Trophoblast cell (in vitro differentiated cells and primary cell): ENCODE results near the gene NRCAM.
"Not testable (repeated sequence)": the region's sequence is repeated elsewhere in the genome, so short reads cannot be mapped to it uniquely, and the experiment has no call there.

Source experiments
- DNase-seq, 2 donors: peaks; one replicate each; pipeline ENCODE4 v3.0.0-alpha.2; 2016
- H2AFZ ChIP-seq: 2 replicates; pipeline ENCODE4 v1.6.1; 2013; ENCODE audit warnings: low read length, moderate library complexity, mild to moderate bottlenecking; ENCODE audit not compliant: insufficient read depth, poor library complexity
- H2AK5ac ChIP-seq: 2 replicates; pipeline ENCODE4 v1.6.1; 2013; ENCODE audit warnings: mild to moderate bottlenecking, low read length
- H2BK120ac ChIP-seq: 2 replicates; pipeline ENCODE4 v1.6.1; 2013; ENCODE audit warnings: low read length, mild to moderate bottlenecking, moderate library complexity; ENCODE audit not compliant: insufficient read depth, poor library complexity
- H2BK12ac ChIP-seq: 2 replicates; pipeline ENCODE4 v1.6.1; 2013; ENCODE audit warnings: mild to moderate bottlenecking, low read length, moderate library complexity
- H2BK5ac ChIP-seq: 2 replicates; pipeline ENCODE4 v1.6.1; 2013; ENCODE audit warnings: low read length, low read depth, moderate library complexity, mild to moderate bottlenecking; ENCODE audit not compliant: poor library complexity
- H3K14ac ChIP-seq: 2 replicates; pipeline ENCODE4 v1.6.1; 2013; ENCODE audit warnings: mild to moderate bottlenecking, low read length
- H3K18ac ChIP-seq: 2 replicates; pipeline ENCODE4 v1.6.1; 2013; ENCODE audit warnings: mild to moderate bottlenecking, low read length
- H3K23ac ChIP-seq: 2 replicates; pipeline ENCODE4 v1.6.1; 2013; ENCODE audit warnings: low read length
- H3K27ac ChIP-seq: 2 replicates; pipeline ENCODE4 v1.5.1; 2013; ENCODE audit warnings: low read depth, mild to moderate bottlenecking, inconsistent platforms, low read length, moderate library complexity
- H3K27me3 ChIP-seq: 2 replicates; pipeline ENCODE4 v1.6.1; 2013; ENCODE audit warnings: inconsistent platforms, mild to moderate bottlenecking, low read length, moderate library complexity; ENCODE audit not compliant: insufficient read depth
- H3K36me3 ChIP-seq, 2 experiments: 1 replicate in 1 of 2; 2 replicates in 1 of 2; pipeline ENCODE4 v1.6.1; 2013; ENCODE audit warnings: low read length in 2 of 2, mild to moderate bottlenecking in 2 of 2, moderate library complexity in 1 of 2; ENCODE audit not compliant: insufficient read depth in 2 of 2, control insufficient read depth in 1 of 2
- H3K4ac ChIP-seq: 2 replicates; pipeline ENCODE4 v1.6.1; 2013; ENCODE audit warnings: low read depth, mild to moderate bottlenecking, low read length, moderate library complexity
- H3K4me1 ChIP-seq, 2 experiments: 1 replicate in 1 of 2; 2 replicates in 1 of 2; pipeline ENCODE4 v1.6.1; 2013; ENCODE audit warnings: low read length in 2 of 2, mild to moderate bottlenecking in 2 of 2, moderate library complexity in 1 of 2; ENCODE audit not compliant: insufficient read depth in 2 of 2, control insufficient read depth in 1 of 2
- H3K4me2 ChIP-seq: 2 replicates; pipeline ENCODE4 v1.6.1; 2013; ENCODE audit warnings: inconsistent platforms, mild to moderate bottlenecking, low read length, moderate library complexity
- H3K4me3 ChIP-seq: 2 replicates; pipeline ENCODE4 v1.5.1; 2013; ENCODE audit warnings: mild to moderate bottlenecking, low read depth, low read length, inconsistent platforms
- H3K79me1 ChIP-seq: one replicate; pipeline ENCODE4 v1.6.1; 2013; ENCODE audit warnings: low read length
- H3K79me2 ChIP-seq: 2 replicates; pipeline ENCODE4 v1.6.1; 2013; ENCODE audit warnings: low read length, mild to moderate bottlenecking; ENCODE audit not compliant: control insufficient read depth, insufficient read depth, poor library complexity
- H3K9ac ChIP-seq: 2 replicates; pipeline ENCODE4 v1.6.1; 2013; ENCODE audit warnings: mild to moderate bottlenecking, low read length
- H3K9me3 ChIP-seq: 2 replicates; pipeline ENCODE4 v1.6.1; 2013; ENCODE audit warnings: low read depth, mild to moderate bottlenecking, control low read depth, inconsistent platforms, low read length; ENCODE audit not compliant: insufficient read depth
- H4K12ac ChIP-seq: 2 replicates; pipeline ENCODE4 v1.6.1; 2013; ENCODE audit warnings: low read depth, mild to moderate bottlenecking, low read length, moderate library complexity
- H4K8ac ChIP-seq: 2 replicates; pipeline ENCODE4 v1.6.1; 2013; ENCODE audit warnings: low read depth, mild to moderate bottlenecking, low read length, moderate library complexity
- H4K91ac ChIP-seq: one replicate; pipeline ENCODE4 v1.6.1; 2013; ENCODE audit warnings: low read depth, mild to moderate bottlenecking, low read length, moderate library complexity
- WGBS: extraction: QIAGEN DNeasy Blood & Tissue Kit; methylation state at CpG from one replicate; pipeline ENCODE4 v1.1.7; 2013; ENCODE audit warnings: missing lambda C conversion rate; ENCODE audit not compliant: insufficient read length, insufficient coverage; ENCODE audit errors: extremely low coverage; 5-methylcytosine and 5-hydroxymethylcytosine counted together

The NRCAM gene

GRCh38 chr7:108396080-108396479 is 60.2 kb downstream of the NRCAM start:
- Histone ChIP-seq H3K18ac (no peak overlapping the region), H3K23ac (no peak overlapping the region), H3K27me3 (no peaks in the 10 kb centered on the region), H2BK5ac (no peak overlapping the region), H3K4ac (no peak overlapping the region), H3K4me3 (no peak overlapping the region), H2BK120ac (no peak overlapping the region), H4K12ac (no peak overlapping the region), H3K9me3 (no peaks in the 10 kb centered on the region), H3K9ac (no peak overlapping the region), H3K14ac (no peak overlapping the region), H4K91ac (no peak overlapping the region), H2BK12ac (no peak overlapping the region), H3K4me2 (no peak overlapping the region), H2AK5ac (no peak overlapping the region), H2AFZ (no peak overlapping the region), H3K79me1 (no peaks in the 10 kb centered on the region), H3K4me1 (no peaks in the 10 kb centered on the region), H3K79me2 (no peaks in the 10 kb centered on the region), H3K27ac (no peak overlapping the region), H4K8ac (no peak overlapping the region), H3K36me3 (no peaks in the 10 kb centered on the region)
- no CpG with 5 or more reads among the region's 9 CpGs for WGBS
- no peak for DNase-seq

- Histone ChIP-seq H3K4me3 (no peak overlapping the region), H3K79me2 (no peaks in the 10 kb centered on the region), H4K12ac (no peak overlapping the region), H3K27ac (no peak overlapping the region), H3K23ac (no peak overlapping the region), H2BK5ac (no peak overlapping the region), H2AK5ac (no peak overlapping the region), H2BK12ac (no peak overlapping the region), H3K4me1 (no peaks in the 10 kb centered on the region), H3K79me1 (no peaks in the 10 kb centered on the region), H3K9me3 (no peaks in the 10 kb centered on the region), H2BK120ac (no peak overlapping the region), H3K18ac (no peak overlapping the region), H3K4ac (no peak overlapping the region), H4K8ac (no peak overlapping the region), H3K36me3 (no peaks in the 10 kb centered on the region), H4K91ac (no peak overlapping the region), H2AFZ (no peak overlapping the region), H3K14ac (no peak overlapping the region), H3K4me2 (no peak overlapping the region), H3K27me3 (no peaks in the 10 kb centered on the region), H3K9ac (no peak overlapping the region)
- no peak for DNase-seq
Measured at GRCh38 chr7:108395426-108395825, 60.8 kb downstream of the NRCAM start.

- not testable (repeated sequence) for H2BK120ac ChIP-seq, H2BK5ac ChIP-seq, H3K14ac ChIP-seq, H3K9me3 ChIP-seq, H3K9ac ChIP-seq, H3K4me2 ChIP-seq, H3K79me1 ChIP-seq, H3K4me3 ChIP-seq, H3K36me3 ChIP-seq, H2AK5ac ChIP-seq, H3K79me2 ChIP-seq, H3K4me1 ChIP-seq, H3K27me3 ChIP-seq, H3K23ac ChIP-seq, H4K91ac ChIP-seq, H3K18ac ChIP-seq, H2AFZ ChIP-seq, H3K27ac ChIP-seq, H4K8ac ChIP-seq, H3K4ac ChIP-seq, DNase-seq, H4K12ac ChIP-seq, H2BK12ac ChIP-seq
- no CpG with 5 or more reads among the region's 10 CpGs for WGBS
Measured at GRCh38 chr7:108393097-108393496, 63.1 kb downstream of the NRCAM start.

- DNase-seq, H3K4me2 ChIP-seq: not testable (repeated sequence)
- no CpG with 5 or more reads among the region's 2 CpGs for WGBS
Measured at GRCh38 chr7:108387686-108388085, 68.5 kb downstream of the NRCAM start.

More at GRCh38 chr7:108387686-108388085, 68.5 kb downstream of the NRCAM start:
- not testable (repeated sequence) for H3K79me1 ChIP-seq, H3K27ac ChIP-seq, H3K27me3 ChIP-seq, H3K9ac ChIP-seq, H2AK5ac ChIP-seq, H4K8ac ChIP-seq, H2BK5ac ChIP-seq, H2AFZ ChIP-seq, H3K9me3 ChIP-seq, H3K4me1 ChIP-seq, H3K36me3 ChIP-seq, H4K91ac ChIP-seq, H3K18ac ChIP-seq, H2BK12ac ChIP-seq, H4K12ac ChIP-seq, H3K23ac ChIP-seq, H3K79me2 ChIP-seq, H2BK120ac ChIP-seq, H3K4me3 ChIP-seq, H3K4ac ChIP-seq, H3K14ac ChIP-seq
